AG04450 (cell line): Measurements from ENCODE around the gene HAUS7. TPM values are rescaled to one million over a fixed set of nuclear protein-coding genes. Genes with fewer than 3 reads are reported as not detected.

Experiments used
- CTCF ChIA-PET: fragments of 300-600, 350-600 bp; formaldehyde crosslinking; extraction: SDS; loops from one replicate; lab custom pipeline; 2022; ENCODE audit warnings: antibody characterized with exemption, inconsistent platforms; lab: Charles Lee
- POLR2A ChIA-PET: fragments of 350-600 bp; formaldehyde crosslinking; extraction: SDS; loops from one replicate; lab custom pipeline; 2021; ENCODE audit warnings: antibody characterized with exemption, inconsistent platforms; lab: Yijun Ruan, JAX
- DNase-seq: peaks from one replicate; pipeline ENCODE4 v3.0.0-alpha.2; 2011; ENCODE audit warnings: low read depth, low spot score
- H3K27ac ChIP-seq: one replicate; pipeline ENCODE4 v1.5.1; 2012; ENCODE audit warnings: low read depth, low read length, control low read depth
- H3K27me3 ChIP-seq: one replicate; pipeline ENCODE4 v1.6.0; 2012; ENCODE audit warnings: low read length; ENCODE audit not compliant: control insufficient read depth, insufficient read depth
- H3K4me3 ChIP-seq: 2 replicates; pipeline ENCODE4 v1.5.1; 2011; ENCODE audit warnings: mild to moderate bottlenecking, low read depth, low read length, control low read depth
- H3K9me3 ChIP-seq: 2 replicates; pipeline ENCODE4 v1.5.1; 2012; ENCODE audit warnings: low read length; ENCODE audit not compliant: control insufficient read depth, insufficient read depth
- CTCF ChIP-seq: IDR thresholded peaks from 2 replicates; pipeline ENCODE4 v1.5.1; 2011; ENCODE audit warnings: low read depth, low read length, control low read depth, inconsistent platforms
- polyA plus RNA-seq: library from polyadenylated mRNA; depleted of rRNA; stranded (reverse); fragments of >200 nt; gene quantifications from 2 replicates; pipeline ENCODE4 v1.2.3, GENCODE V29; 2011

The HAUS7 gene
- polyA plus RNA-seq, 1 experiment, result 13.2 TPM

- Histone ChIP-seq H3K9me3 (no peaks in the 10 kb centered on the region), H3K27me3 (no peaks in the 10 kb centered on the region), H3K27ac (no peak overlapping the region), H3K4me3 (no peak overlapping the region)
- DNase-seq, result no peak
- no peak for TF ChIP-seq CTCF
- ChIA-PET POLR2A (no interaction called here), CTCF (no interaction called here)
Measured at GRCh38 chrX:153447581-153447960, 22.8 kb downstream of the HAUS7 start.

- CTCF ChIA-PET, result no interaction called here
- POLR2A ChIA-PET, result no interaction called here
- no peak for DNase-seq
Measured at GRCh38 chrX:153446950-153447580, 23.3 kb downstream of the HAUS7 start.

GRCh38 chrX:153446636-153446936, 23.8 kb downstream of the HAUS7 start:
- H3K27me3 ChIP-seq, result no peaks in the 10 kb centered on the region
- DNase-seq, result no peak
- POLR2A ChIA-PET, result no interaction called here

More at GRCh38 chrX:153446950-153447580, 23.3 kb downstream of the HAUS7 start:
- Histone ChIP-seq H3K27me3 (no peaks in the 10 kb centered on the region), H3K4me3 (no peak overlapping the region), H3K9me3 (no peaks in the 10 kb centered on the region), H3K27ac (no peak overlapping the region)
- no peak for TF ChIP-seq CTCF

DNA sequence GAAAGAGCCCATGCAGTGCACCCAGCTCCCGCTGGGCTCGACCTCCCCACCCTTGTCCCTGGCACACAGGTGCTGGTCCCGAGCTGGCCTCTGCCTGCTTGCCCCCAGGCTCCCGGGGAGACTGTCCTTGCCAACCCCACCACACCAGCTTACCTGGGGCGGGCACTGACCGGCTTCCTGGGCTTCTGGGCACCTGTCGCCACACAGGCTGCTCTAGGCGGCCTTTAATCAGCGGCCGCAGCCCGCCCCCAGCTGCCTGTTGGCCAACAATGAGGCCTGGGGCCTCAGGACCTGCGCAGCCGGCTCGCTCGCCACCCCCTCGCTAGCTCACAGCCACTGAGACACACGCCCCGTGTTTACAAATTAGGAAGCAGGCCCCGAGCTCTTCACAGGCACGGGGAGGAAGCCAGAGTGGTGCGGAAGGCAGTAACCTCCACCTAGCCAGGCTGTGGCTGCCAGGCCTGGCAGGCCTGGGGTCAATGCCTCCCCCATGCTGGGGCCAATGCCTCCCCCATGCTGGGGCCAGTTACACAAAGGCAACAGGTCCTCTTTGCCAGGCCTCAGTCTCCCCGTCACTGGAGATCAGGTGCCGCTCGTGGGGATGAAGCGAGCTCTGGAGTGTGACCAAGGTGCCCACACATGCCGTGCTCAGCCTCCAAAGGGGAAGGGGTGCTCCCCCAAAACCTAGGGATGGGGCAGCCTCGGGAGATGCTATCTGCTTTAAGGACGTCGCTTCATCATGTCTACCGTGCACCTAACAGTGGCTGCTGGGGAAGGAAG, 24.3 kb downstream of the HAUS7 start, which contains the start of gene TREX2:
Gene TREX2 (minus strand): TSS at position 201 of the 780 bp plus-strand sequence. CDS start 626 bp downstream, outside the sequence.
- Histone ChIP-seq H3K4me3 (no peak within 1 kb of the TSS), H3K27ac (no peak within 1 kb of the TSS), H3K9me3 (no peaks in the 10 kb centered on the region), H3K27me3 (no peaks in the 10 kb centered on the region)
- ChIA-PET POLR2A (no interaction called here), CTCF (no interaction called here)
- TF ChIP-seq CTCF, result no peak
- DNase-seq, result no peak

More at GRCh38 chrX:153446636-153446936, 23.8 kb downstream of the HAUS7 start:
- Histone ChIP-seq H3K27ac (no peak overlapping the region), H3K4me3 (no peak overlapping the region), H3K9me3 (no peaks in the 10 kb centered on the region)
- CTCF ChIA-PET, result no interaction called here
- TF ChIP-seq CTCF, result no peak
